ENCODE measurements around the gene SKP1.

Gene SKP1

DNA sequence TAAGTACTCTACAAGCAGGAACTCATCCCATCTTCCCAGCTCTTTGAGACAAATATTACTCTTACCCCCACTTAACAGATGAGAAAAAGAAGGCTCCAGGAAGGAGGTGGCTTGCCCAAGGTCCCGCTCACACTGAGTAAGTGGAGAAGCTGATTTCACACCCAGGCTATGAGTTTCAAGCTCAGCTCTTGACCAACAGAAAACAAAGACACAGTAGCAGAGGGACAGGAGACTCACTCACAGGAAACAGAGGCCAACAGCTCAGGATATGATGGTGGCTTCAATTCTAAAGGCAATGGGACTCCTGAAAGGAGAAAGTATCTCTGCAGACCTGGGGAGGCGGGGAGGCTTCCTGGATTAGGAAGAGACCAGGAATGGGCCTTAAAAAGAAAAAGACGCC is 69.0 kb downstream of the SKP1 start:
- Histone ChIP-seq H3K23ac (ENCODE audit: low read length in 2 of 2) (no peak overlapping the region), H3K79me1 (replicated peaks; ENCODE audit: low read length, poor library complexity, severe bottlenecking) (no peaks in the 10 kb centered on the region), H4K91ac (ENCODE audit: low read length) (no peak overlapping the region), H2BK5ac (ENCODE audit: low read depth, low read length, poor library complexity, severe bottlenecking) (no peak overlapping the region), H2BK120ac (ENCODE audit: low read depth, low read length) (no peak overlapping the region), H3K36me3 (ENCODE audit: control insufficient read depth in 1 of 2, insufficient read depth in 2 of 2, low read depth in 1 of 2, low read length in 2 of 2) (no peaks in the 10 kb centered on the region), H3K4me3 (ENCODE audit: insufficient read depth in 1 of 2, low read depth in 1 of 2, low read length in 2 of 2) (no peak overlapping the region), H3K27ac (ENCODE audit: low read length, poor library complexity, severe bottlenecking) (no peak overlapping the region), H3K4me2 (ENCODE audit: low read length, poor library complexity, severe bottlenecking) (no peak overlapping the region), H3K9me3 (ENCODE audit: control insufficient read depth, low read length) (no peaks in the 10 kb centered on the region), H4K8ac (ENCODE audit: low read length) (no peak overlapping the region), H3K14ac (ENCODE audit: low read length in 2 of 2) (no peak overlapping the region), H2AFZ (ENCODE audit: low read depth, low read length) (no peak overlapping the region), H3K18ac (ENCODE audit: low read depth in 1 of 2, low read length in 2 of 2) (no peak overlapping the region), H2AK5ac (ENCODE audit: low read length, severe bottlenecking) (no peak overlapping the region), H3K27me3 (ENCODE audit: control insufficient read depth in 1 of 2, insufficient read depth in 1 of 2, low read length in 2 of 2) (peaks cover 0 to 36% of the 10 kb centered on the region in 2 experiments), H3K4me1 (ENCODE audit: control insufficient read depth, insufficient read depth, low read depth, low read length) (no peaks in the 10 kb centered on the region), H3K4ac (ENCODE audit: low read depth in 1 of 2, low read length in 2 of 2) (no peak overlapping the region), H2BK12ac (ENCODE audit: low read length in 2 of 2) (no peak overlapping the region), H3K9ac (ENCODE audit: low read length) (no peak overlapping the region), H2BK15ac (ENCODE audit: low read depth, poor library complexity, severe bottlenecking) (no peak overlapping the region)
- no peak for DNase-seq
- WGBS: 82% methylated on average over 3 of the region's 3 CpGs

DNA sequence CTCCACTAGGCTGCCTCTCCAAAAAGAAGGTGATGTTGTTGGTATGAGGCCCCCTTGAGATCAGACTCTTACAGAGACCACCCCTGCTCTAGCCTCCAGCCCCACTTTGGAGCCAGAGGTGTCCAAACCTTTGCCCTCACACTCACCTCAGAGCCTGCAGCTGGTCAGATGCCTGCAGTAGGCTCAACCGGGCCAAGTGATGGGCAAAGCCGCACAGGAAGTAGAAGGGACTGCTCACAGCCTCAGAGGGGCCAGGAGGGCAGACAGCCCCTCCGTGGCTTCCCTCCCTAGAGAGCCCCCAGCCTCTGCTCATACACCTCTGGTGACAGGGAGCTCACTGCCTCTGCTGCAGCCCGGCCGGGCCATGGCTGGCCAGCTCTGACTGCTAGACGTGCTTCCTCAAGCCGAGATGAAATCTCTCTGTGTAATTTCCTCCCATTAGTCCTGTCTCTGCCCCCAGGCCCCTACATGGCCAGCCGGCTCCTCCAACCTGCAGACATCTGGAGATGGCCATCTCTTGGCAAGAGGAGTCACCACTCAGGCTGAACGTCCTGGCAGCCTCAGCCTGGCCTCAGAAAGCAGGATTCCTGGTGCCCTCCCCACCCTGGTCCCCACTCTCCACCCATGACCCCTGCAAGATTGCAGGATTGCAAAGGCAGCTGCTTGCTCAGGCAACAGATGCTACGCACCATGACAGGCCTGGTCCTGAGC is 69.6 kb downstream of the SKP1 start:
- H4K91ac ChIP-seq (ENCODE audit: low read length): no peak overlapping the region
- H3K27ac ChIP-seq (ENCODE audit: low read length, poor library complexity, severe bottlenecking): no peak overlapping the region
- no peak overlapping the region for H4K8ac ChIP-seq (ENCODE audit: low read length)
- H2AK5ac ChIP-seq (ENCODE audit: low read length, severe bottlenecking): no peak overlapping the region
- no peak overlapping the region for H3K23ac ChIP-seq (ENCODE audit: low read length in 2 of 2)
- H3K4me1 ChIP-seq (ENCODE audit: control insufficient read depth, insufficient read depth, low read depth, low read length): no peaks in the 10 kb centered on the region
- H3K4me2 ChIP-seq (ENCODE audit: low read length, poor library complexity, severe bottlenecking): no peak overlapping the region
- H2BK12ac ChIP-seq (ENCODE audit: low read length in 2 of 2): no peak overlapping the region
- WGBS: 81% methylated on average over 10 of the region's 10 CpGs
- H3K9ac ChIP-seq (ENCODE audit: low read length): no peak overlapping the region
- no peak overlapping the region for H2AFZ ChIP-seq (ENCODE audit: low read depth, low read length)
- H2BK5ac ChIP-seq (ENCODE audit: low read depth, low read length, poor library complexity, severe bottlenecking): no peak overlapping the region
- peaks cover 0 to 32% of the 10 kb centered on the region in 2 experiments for H3K27me3 ChIP-seq (ENCODE audit: control insufficient read depth in 1 of 2, insufficient read depth in 1 of 2, low read length in 2 of 2)
- peak overlapping the region in 1 of 2 experiments; percentile 51 for H3K14ac ChIP-seq (ENCODE audit: low read length in 2 of 2)
- no peak overlapping the region for H3K4ac ChIP-seq (ENCODE audit: low read depth in 1 of 2, low read length in 2 of 2)
- no peak overlapping the region for H3K4me3 ChIP-seq (ENCODE audit: insufficient read depth in 1 of 2, low read depth in 1 of 2, low read length in 2 of 2)
- no peaks in the 10 kb centered on the region for H3K9me3 ChIP-seq (ENCODE audit: control insufficient read depth, low read length)
- H3K18ac ChIP-seq (ENCODE audit: low read depth in 1 of 2, low read length in 2 of 2): no peak overlapping the region
- no peak for DNase-seq
- H2BK120ac ChIP-seq (ENCODE audit: low read depth, low read length): no peak overlapping the region
- no peak overlapping the region for H2BK15ac ChIP-seq (ENCODE audit: low read depth, poor library complexity, severe bottlenecking)
- H3K36me3 ChIP-seq (ENCODE audit: control insufficient read depth in 1 of 2, insufficient read depth in 2 of 2, low read depth in 1 of 2, low read length in 2 of 2): no peaks in the 10 kb centered on the region
- H3K79me1 ChIP-seq (replicated peaks; ENCODE audit: low read length, poor library complexity, severe bottlenecking): no peaks in the 10 kb centered on the region

DNA sequence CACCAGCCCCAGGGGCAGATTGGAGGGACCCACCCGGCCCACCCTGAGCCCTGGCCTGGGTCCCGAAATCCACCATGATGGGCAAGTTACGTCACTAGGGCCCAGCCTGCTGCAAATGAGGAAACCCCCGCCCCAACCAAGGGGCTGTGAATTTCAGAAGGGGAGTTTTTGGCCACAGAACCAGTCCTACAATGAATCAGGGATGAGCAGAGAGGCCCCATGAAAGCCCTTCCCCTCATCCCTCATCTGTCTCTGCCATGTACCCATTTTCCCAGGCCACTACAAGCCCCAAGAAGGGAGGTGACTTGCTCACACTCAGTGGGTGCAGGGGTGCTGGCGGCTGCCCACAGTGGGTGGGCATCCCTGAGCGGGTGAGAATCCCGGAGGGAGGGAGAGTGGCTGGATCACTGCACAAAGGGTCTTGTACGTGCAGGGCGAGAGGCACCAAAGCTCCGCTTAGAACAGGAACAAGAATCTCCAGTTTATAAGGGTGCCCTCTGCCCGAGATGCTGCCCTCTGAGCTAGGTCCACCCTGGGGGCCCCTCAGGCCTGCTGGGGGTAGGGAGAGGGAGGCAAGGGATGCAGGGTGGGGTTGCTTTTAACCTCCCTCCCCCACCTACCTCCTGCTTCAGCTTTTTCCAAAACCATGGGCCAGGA is 72.6 kb downstream of the SKP1 start:
- Histone ChIP-seq H3K4me3 (ENCODE audit: insufficient read depth in 1 of 2, low read depth in 1 of 2, low read length in 2 of 2) (no peak overlapping the region), H3K23ac (ENCODE audit: low read length in 2 of 2) (no peak overlapping the region), H3K14ac (ENCODE audit: low read length in 2 of 2) (no peak overlapping the region), H3K27ac (ENCODE audit: low read length, poor library complexity, severe bottlenecking) (no peak overlapping the region), H3K9ac (ENCODE audit: low read length) (no peak overlapping the region), H2BK120ac (ENCODE audit: low read depth, low read length) (no peak overlapping the region), H3K36me3 (ENCODE audit: control insufficient read depth in 1 of 2, insufficient read depth in 2 of 2, low read depth in 1 of 2, low read length in 2 of 2) (no peaks in the 10 kb centered on the region), H3K18ac (ENCODE audit: low read depth in 1 of 2, low read length in 2 of 2) (no peak overlapping the region), H3K79me1 (replicated peaks; ENCODE audit: low read length, poor library complexity, severe bottlenecking) (no peaks in the 10 kb centered on the region), H3K27me3 (ENCODE audit: control insufficient read depth in 1 of 2, insufficient read depth in 1 of 2, low read length in 2 of 2) (peaks cover 0 to 20% of the 10 kb centered on the region in 2 experiments), H4K91ac (ENCODE audit: low read length) (no peak overlapping the region), H2BK12ac (ENCODE audit: low read length in 2 of 2) (no peak overlapping the region), H2AK5ac (ENCODE audit: low read length, severe bottlenecking) (no peak overlapping the region), H3K4me2 (ENCODE audit: low read length, poor library complexity, severe bottlenecking) (no peak overlapping the region), H2BK15ac (ENCODE audit: low read depth, poor library complexity, severe bottlenecking) (no peak overlapping the region), H2BK5ac (ENCODE audit: low read depth, low read length, poor library complexity, severe bottlenecking) (no peak overlapping the region), H4K8ac (ENCODE audit: low read length) (no peak overlapping the region), H3K4me1 (ENCODE audit: control insufficient read depth, insufficient read depth, low read depth, low read length) (peaks cover 5% of the 10 kb centered on the region), H3K9me3 (ENCODE audit: control insufficient read depth, low read length) (no peaks in the 10 kb centered on the region), H3K4ac (ENCODE audit: low read depth in 1 of 2, low read length in 2 of 2) (no peak overlapping the region), H2AFZ (ENCODE audit: low read depth, low read length) (no peak overlapping the region)
- 90% methylated on average over 10 of the region's 11 CpGs for WGBS
- DNase-seq: no peak

DNA sequence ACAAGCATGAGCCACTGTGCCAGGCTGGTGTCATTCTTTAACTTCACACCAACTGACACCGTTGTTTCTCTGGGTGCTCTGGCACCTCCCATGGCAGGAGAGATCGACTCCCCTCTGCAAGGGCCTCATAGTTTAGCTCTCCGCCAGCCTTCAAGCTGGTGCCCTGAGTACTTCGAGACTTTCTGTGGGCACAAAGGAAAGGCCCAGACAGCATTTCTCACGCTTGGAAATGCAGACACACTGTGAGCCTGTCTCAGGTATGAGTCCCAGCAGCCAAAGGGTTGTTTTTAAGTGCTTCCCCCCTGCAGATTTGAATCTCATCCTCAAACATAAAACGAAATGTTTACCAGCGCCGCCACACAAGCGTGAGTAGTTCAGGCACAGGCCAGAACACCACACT is 73.4 kb downstream of the SKP1 start:
- H3K27ac ChIP-seq (ENCODE audit: low read length, poor library complexity, severe bottlenecking): no peak overlapping the region
- no peak overlapping the region for H3K4me3 ChIP-seq (ENCODE audit: insufficient read depth in 1 of 2, low read depth in 1 of 2, low read length in 2 of 2)
- no peaks in the 10 kb centered on the region for H3K9me3 ChIP-seq (ENCODE audit: control insufficient read depth, low read length)
- H3K23ac ChIP-seq (ENCODE audit: low read length in 2 of 2): no peak overlapping the region
- H3K36me3 ChIP-seq (ENCODE audit: control insufficient read depth in 1 of 2, insufficient read depth in 2 of 2, low read depth in 1 of 2, low read length in 2 of 2): no peaks in the 10 kb centered on the region
- no peak overlapping the region for H2BK120ac ChIP-seq (ENCODE audit: low read depth, low read length)
- H3K4ac ChIP-seq (ENCODE audit: low read depth in 1 of 2, low read length in 2 of 2): no peak overlapping the region
- peaks cover 5% of the 10 kb centered on the region for H3K4me1 ChIP-seq (ENCODE audit: control insufficient read depth, insufficient read depth, low read depth, low read length)
- H3K9ac ChIP-seq (ENCODE audit: low read length): no peak overlapping the region
- no peak overlapping the region for H4K8ac ChIP-seq (ENCODE audit: low read length)
- WGBS: 85% methylated on average over 9 of the region's 9 CpGs
- peaks cover 0 to 19% of the 10 kb centered on the region in 2 experiments for H3K27me3 ChIP-seq (ENCODE audit: control insufficient read depth in 1 of 2, insufficient read depth in 1 of 2, low read length in 2 of 2)
- no peak overlapping the region for H2BK12ac ChIP-seq (ENCODE audit: low read length in 2 of 2)
- no peak overlapping the region for H3K4me2 ChIP-seq (ENCODE audit: low read length, poor library complexity, severe bottlenecking)
- no peak overlapping the region for H2AK5ac ChIP-seq (ENCODE audit: low read length, severe bottlenecking)
- no peak overlapping the region for H2AFZ ChIP-seq (ENCODE audit: low read depth, low read length)
- no peak overlapping the region for H4K91ac ChIP-seq (ENCODE audit: low read length)
- H3K79me1 ChIP-seq (replicated peaks; ENCODE audit: low read length, poor library complexity, severe bottlenecking): no peaks in the 10 kb centered on the region
- no peak overlapping the region for H2BK15ac ChIP-seq (ENCODE audit: low read depth, poor library complexity, severe bottlenecking)
- H3K18ac ChIP-seq (ENCODE audit: low read depth in 1 of 2, low read length in 2 of 2): no peak overlapping the region
- no peak overlapping the region for H3K14ac ChIP-seq (ENCODE audit: low read length in 2 of 2)
- H2BK5ac ChIP-seq (ENCODE audit: low read depth, low read length, poor library complexity, severe bottlenecking): no peak overlapping the region
- DNase-seq: no peak
